ENCODE measurements around the gene VPS45.
"Not testable (repeated sequence)": the region's sequence is repeated elsewhere in the genome, so short reads cannot be mapped to it uniquely, and the experiment has no call there.

Gene VPS45

DNA sequence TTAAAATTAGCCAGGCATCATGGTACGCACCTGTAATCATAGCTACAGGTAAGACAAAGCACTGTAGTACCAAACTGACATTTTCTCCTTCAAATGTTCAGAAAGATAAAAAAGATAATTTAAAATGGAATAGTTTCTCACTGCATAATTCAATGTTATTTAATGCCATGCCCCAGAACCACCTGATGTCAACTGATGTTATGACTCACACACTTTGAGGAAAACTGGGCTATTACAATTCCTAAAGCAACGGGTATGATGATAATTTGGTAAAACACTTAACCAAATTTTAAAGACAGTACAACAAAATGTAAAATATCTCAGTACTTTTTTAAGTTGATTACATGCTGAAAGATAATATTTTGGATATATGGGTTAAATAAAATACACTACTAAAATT lies 59.2 kb downstream of the VPS45 start:
- no peaks in the 10 kb centered on the region for H3K4me1 ChIP-seq (ENCODE audit: control insufficient read depth, insufficient read depth, low read length, poor library complexity, severe bottlenecking)
- H3K9me3 ChIP-seq (ENCODE audit: control insufficient read depth, low read length), result no peaks in the 10 kb centered on the region
- WGBS, 2 experiments (ENCODE audit: insufficient coverage in 2 of 2), result 100% methylated on average over 1 of the region's 2 CpGs; no CpG with 5 or more reads in 1 of the 2 experiments
- no peak overlapping the region for H3K27ac ChIP-seq (ENCODE audit: low read depth, low read length, severe bottlenecking)
- no peak overlapping the region for H3K4me3 ChIP-seq (ENCODE audit: extremely low read depth, insufficient read depth, low read length, poor library complexity, severe bottlenecking)
- peaks cover 4% of the 10 kb centered on the region for H3K36me3 ChIP-seq (ENCODE audit: control insufficient read depth, insufficient read depth, low read length)

DNA sequence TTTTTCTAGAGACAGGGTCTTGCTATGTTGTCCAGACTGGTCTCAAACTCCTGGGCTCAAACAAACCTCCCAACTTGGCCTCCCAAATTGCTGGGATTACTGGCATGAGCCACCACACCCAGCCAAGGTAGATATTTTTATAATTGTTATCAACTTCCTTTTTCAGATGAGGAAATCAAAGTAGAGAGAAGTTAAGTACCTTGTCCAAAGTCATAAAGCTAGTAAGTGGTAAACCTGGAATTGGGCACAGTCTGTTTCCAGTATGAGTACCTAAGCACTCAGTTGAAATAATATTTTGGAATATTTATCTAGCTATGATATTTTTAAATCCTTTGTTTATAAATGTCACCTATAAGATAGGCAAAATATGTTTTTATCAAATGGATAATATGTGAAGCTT lies 59.9 kb downstream of the VPS45 start:
- H3K9me3 ChIP-seq (ENCODE audit: control insufficient read depth, low read length), result no peaks in the 10 kb centered on the region
- H3K36me3 ChIP-seq (ENCODE audit: control insufficient read depth, insufficient read depth, low read length), result peaks cover 4% of the 10 kb centered on the region
- H3K27ac ChIP-seq (ENCODE audit: low read depth, low read length, severe bottlenecking), result no peak overlapping the region

DNA sequence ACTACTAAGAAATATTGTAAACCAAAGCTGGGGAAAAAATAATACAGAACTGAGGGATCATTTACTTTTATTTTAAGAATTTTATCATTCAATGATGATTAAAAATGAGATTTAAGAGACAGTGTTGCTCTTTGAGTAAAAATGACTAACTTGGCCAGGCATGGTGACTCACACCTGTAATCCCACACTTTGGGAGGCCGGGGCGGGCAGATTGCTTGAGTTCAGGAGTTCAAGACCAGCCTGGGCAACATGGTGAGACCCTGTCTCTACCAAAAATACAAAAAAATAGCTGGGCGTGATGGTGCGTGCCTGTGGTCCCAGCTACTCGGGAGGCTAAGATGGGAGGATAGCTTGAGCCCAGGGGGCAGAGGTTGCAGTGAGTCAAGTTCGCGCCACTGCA lies 60.3 kb downstream of the VPS45 start:
- peaks cover 4% of the 10 kb centered on the region for H3K36me3 ChIP-seq (ENCODE audit: control insufficient read depth, insufficient read depth, low read length)
- no peaks in the 10 kb centered on the region for H3K9me3 ChIP-seq (ENCODE audit: control insufficient read depth, low read length)
- 89 to 90% methylated on average over 2 to 7 of the region's 7 CpGs for WGBS, 2 experiments (ENCODE audit: insufficient coverage in 2 of 2)
- H3K27ac ChIP-seq (ENCODE audit: low read depth, low read length, severe bottlenecking), result no peak overlapping the region
- no peak overlapping the region for H3K4me3 ChIP-seq (ENCODE audit: extremely low read depth, insufficient read depth, low read length, poor library complexity, severe bottlenecking)
- no peaks in the 10 kb centered on the region for H3K4me1 ChIP-seq (ENCODE audit: control insufficient read depth, insufficient read depth, low read length, poor library complexity, severe bottlenecking)

More for the DNA sequence above, 59.9 kb downstream of the VPS45 start:
- H3K4me3 ChIP-seq (ENCODE audit: extremely low read depth, insufficient read depth, low read length, poor library complexity, severe bottlenecking), result no peak overlapping the region
- H3K4me1 ChIP-seq (ENCODE audit: control insufficient read depth, insufficient read depth, low read length, poor library complexity, severe bottlenecking), result no peaks in the 10 kb centered on the region

DNA sequence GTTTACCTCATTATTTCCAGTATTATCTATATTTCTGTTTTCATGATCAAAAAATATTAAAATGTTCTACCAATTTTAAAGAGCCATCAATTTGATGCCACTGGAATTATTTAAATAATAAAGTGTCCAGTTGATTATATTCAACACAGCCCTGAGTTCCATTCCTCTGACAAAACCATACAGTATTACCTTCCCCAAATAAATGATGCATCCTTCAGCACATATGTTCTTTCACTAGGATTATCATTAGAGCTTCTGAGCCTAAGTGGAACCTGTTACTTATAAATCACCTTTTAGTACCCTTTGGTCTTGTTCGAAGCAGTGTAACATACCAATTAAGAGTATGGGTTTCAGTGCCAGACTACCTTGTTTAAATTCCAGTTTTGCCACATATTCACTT lies 64.8 kb downstream of the VPS45 start:
- Histone ChIP-seq H3K9me3 (ENCODE audit: control insufficient read depth, low read length) (no peaks in the 10 kb centered on the region), H3K4me1 (ENCODE audit: control insufficient read depth, insufficient read depth, low read length, poor library complexity, severe bottlenecking) (no peaks in the 10 kb centered on the region), H3K4me3 (ENCODE audit: extremely low read depth, insufficient read depth, low read length, poor library complexity, severe bottlenecking) (no peak overlapping the region), H3K27ac (ENCODE audit: low read depth, low read length, severe bottlenecking) (no peak overlapping the region), H3K36me3 (ENCODE audit: control insufficient read depth, insufficient read depth, low read length) (no peaks in the 10 kb centered on the region)
- 86 to 100% methylated on average over 1 of the region's 1 CpG for WGBS, 2 experiments (ENCODE audit: insufficient coverage in 2 of 2)

DNA sequence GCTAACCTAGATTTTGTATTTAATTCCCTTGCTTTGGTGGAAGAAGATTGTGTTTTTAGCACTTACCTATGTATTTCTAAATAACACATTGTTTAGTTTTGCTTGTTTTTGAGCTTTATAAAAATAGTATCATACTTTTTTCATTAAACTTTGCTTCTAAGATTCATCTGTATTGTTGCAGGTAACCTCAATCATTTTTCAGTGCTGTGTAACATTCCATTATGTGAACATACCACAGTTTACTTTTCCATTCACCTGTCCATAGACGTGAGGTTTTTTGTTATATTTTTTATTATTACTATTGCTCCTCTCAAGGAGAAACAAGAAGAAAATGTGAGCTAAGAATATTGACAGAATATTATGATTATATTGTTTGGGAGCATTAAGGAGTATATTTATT lies 67.0 kb downstream of the VPS45 start:
- no peak overlapping the region for H3K4me3 ChIP-seq (ENCODE audit: extremely low read depth, insufficient read depth, low read length, poor library complexity, severe bottlenecking)
- no peaks in the 10 kb centered on the region for H3K9me3 ChIP-seq (ENCODE audit: control insufficient read depth, low read length)
- no CpG with 5 or more reads among the region's 1 CpG for WGBS, 2 experiments (ENCODE audit: insufficient coverage in 2 of 2)
- no peak overlapping the region for H3K27ac ChIP-seq (ENCODE audit: low read depth, low read length, severe bottlenecking)
- peaks cover 4% of the 10 kb centered on the region for H3K36me3 ChIP-seq (ENCODE audit: control insufficient read depth, insufficient read depth, low read length)
- H3K4me1 ChIP-seq (ENCODE audit: control insufficient read depth, insufficient read depth, low read length, poor library complexity, severe bottlenecking), result no peaks in the 10 kb centered on the region

DNA sequence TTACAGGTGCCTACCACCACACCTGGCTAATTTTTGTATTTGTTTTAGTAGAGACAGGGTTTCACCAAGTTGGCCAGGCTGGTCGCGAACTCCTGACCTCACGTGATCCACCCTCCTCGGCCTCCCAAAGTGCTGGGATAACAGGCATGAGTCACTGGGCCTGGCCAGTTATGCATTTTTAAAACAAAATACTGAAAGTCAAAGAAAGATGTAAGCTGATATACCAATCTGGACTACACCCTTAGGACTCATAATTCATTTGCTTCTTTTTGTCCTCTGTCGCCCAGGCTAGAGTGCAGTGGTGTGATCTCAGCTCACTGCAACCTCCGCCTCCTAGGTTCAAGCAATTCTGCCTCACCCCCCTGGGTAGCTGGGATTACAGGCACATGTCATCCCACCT lies 67.8 kb downstream of the VPS45 start:
- WGBS, 2 experiments (ENCODE audit: insufficient coverage in 2 of 2), result 92 to 96% methylated on average over 3 to 6 of the region's 6 CpGs
- H3K4me3 ChIP-seq (ENCODE audit: extremely low read depth, insufficient read depth, low read length, poor library complexity, severe bottlenecking); H3K36me3 ChIP-seq (ENCODE audit: control insufficient read depth, insufficient read depth, low read length); H3K27ac ChIP-seq (ENCODE audit: low read depth, low read length, severe bottlenecking); H3K4me1 ChIP-seq (ENCODE audit: control insufficient read depth, insufficient read depth, low read length, poor library complexity, severe bottlenecking); H3K9me3 ChIP-seq (ENCODE audit: control insufficient read depth, low read length): not testable (repeated sequence)

- Histone ChIP-seq H3K27ac (ENCODE audit: low read depth, low read length, severe bottlenecking) (no peak overlapping the region), H3K4me1 (ENCODE audit: control insufficient read depth, insufficient read depth, low read length, poor library complexity, severe bottlenecking) (no peaks in the 10 kb centered on the region), H3K36me3 (ENCODE audit: control insufficient read depth, insufficient read depth, low read length) (peaks cover 4% of the 10 kb centered on the region), H3K9me3 (ENCODE audit: control insufficient read depth, low read length) (no peaks in the 10 kb centered on the region), H3K4me3 (ENCODE audit: extremely low read depth, insufficient read depth, low read length, poor library complexity, severe bottlenecking) (no peak overlapping the region)
- 75 to 76% methylated on average over 4 of the region's 5 CpGs for WGBS, 2 experiments (ENCODE audit: insufficient coverage in 2 of 2)
Observed at GRCh38 chr1:150138044-150138443, 70.5 kb downstream of the VPS45 start.

DNA sequence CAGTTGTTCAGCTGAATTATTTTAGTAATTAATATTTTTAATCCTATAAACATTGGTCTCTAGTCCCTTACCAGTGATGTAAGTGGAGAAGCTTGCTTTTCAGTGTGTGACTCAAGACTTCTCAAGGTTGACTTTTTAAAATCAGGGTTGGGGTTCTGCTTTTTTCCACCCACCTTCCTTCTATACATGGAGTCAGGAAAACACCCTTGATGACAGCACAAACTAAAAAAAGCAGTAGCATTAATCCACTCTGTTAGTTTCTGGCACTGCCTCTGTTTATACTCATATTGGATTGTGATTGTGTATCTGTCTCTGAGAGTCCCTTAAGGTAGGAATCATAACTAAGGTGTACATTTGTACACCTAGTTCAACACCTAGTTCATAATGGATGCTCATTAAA lies 73.9 kb downstream of the VPS45 start:
- H3K36me3 ChIP-seq (ENCODE audit: control insufficient read depth, insufficient read depth, low read length), result peaks cover 8% of the 10 kb centered on the region
- H3K27ac ChIP-seq (ENCODE audit: low read depth, low read length, severe bottlenecking), result no peak overlapping the region

GRCh38 chr1:150142083-150142482 lies 74.5 kb downstream of the VPS45 start:
- Histone ChIP-seq H3K4me1 (ENCODE audit: control insufficient read depth, insufficient read depth, low read length, poor library complexity, severe bottlenecking) (peaks cover 4% of the 10 kb centered on the region), H3K9me3 (ENCODE audit: control insufficient read depth, low read length) (no peaks in the 10 kb centered on the region), H3K4me3 (ENCODE audit: extremely low read depth, insufficient read depth, low read length, poor library complexity, severe bottlenecking) (no peak overlapping the region), H3K27ac (ENCODE audit: low read depth, low read length, severe bottlenecking) (no peak overlapping the region), H3K36me3 (ENCODE audit: control insufficient read depth, insufficient read depth, low read length) (peaks cover 8% of the 10 kb centered on the region)

More for the DNA sequence above, 73.9 kb downstream of the VPS45 start:
- Histone ChIP-seq H3K4me3 (ENCODE audit: extremely low read depth, insufficient read depth, low read length, poor library complexity, severe bottlenecking) (no peak overlapping the region), H3K4me1 (ENCODE audit: control insufficient read depth, insufficient read depth, low read length, poor library complexity, severe bottlenecking) (peaks cover 4% of the 10 kb centered on the region), H3K9me3 (ENCODE audit: control insufficient read depth, low read length) (no peaks in the 10 kb centered on the region)

- no peak overlapping the region for H3K27ac ChIP-seq (ENCODE audit: low read depth, low read length, severe bottlenecking)
- peaks cover 4% of the 10 kb centered on the region for H3K36me3 ChIP-seq (ENCODE audit: control insufficient read depth, insufficient read depth, low read length)
- peaks cover 8% of the 10 kb centered on the region for H3K4me1 ChIP-seq (ENCODE audit: control insufficient read depth, insufficient read depth, low read length, poor library complexity, severe bottlenecking)
- WGBS, 2 experiments (ENCODE audit: insufficient coverage in 2 of 2), result 80 to 90% methylated on average over 2 to 3 of the region's 5 CpGs
- no peak overlapping the region for H3K4me3 ChIP-seq (ENCODE audit: extremely low read depth, insufficient read depth, low read length, poor library complexity, severe bottlenecking)
- H3K9me3 ChIP-seq (ENCODE audit: control insufficient read depth, low read length), result no peaks in the 10 kb centered on the region
Observed at GRCh38 chr1:150144606-150145005, 77.0 kb downstream of the VPS45 start.

- 96 to 100% methylated on average over 1 to 3 of the region's 5 CpGs for WGBS, 2 experiments (ENCODE audit: insufficient coverage in 2 of 2)
- H3K4me3 ChIP-seq (ENCODE audit: extremely low read depth, insufficient read depth, low read length, poor library complexity, severe bottlenecking); H3K27ac ChIP-seq (ENCODE audit: low read depth, low read length, severe bottlenecking); H3K4me1 ChIP-seq (ENCODE audit: control insufficient read depth, insufficient read depth, low read length, poor library complexity, severe bottlenecking); H3K9me3 ChIP-seq (ENCODE audit: control insufficient read depth, low read length); H3K36me3 ChIP-seq (ENCODE audit: control insufficient read depth, insufficient read depth, low read length): not testable (repeated sequence)
Observed at GRCh38 chr1:150146016-150146415, 78.4 kb downstream of the VPS45 start.

All from mesodermal cell (in vitro differentiated cells).